GM10266 (cell line): ENCODE results near the gene ASIC1.

ENCODE experiments used
- DNase-seq: peaks from one replicate; pipeline ENCODE4 v3.0.0; 2012; ENCODE audit errors: extremely low spot score
- TF ChIP-seq, protein P1 (sequence below): IDR thresholded peaks from 2 replicates; pipeline ENCODE4 v1.5.1; 2012; ENCODE audit warnings: mild to moderate bottlenecking, low read depth; ENCODE audit not compliant: control insufficient read depth, insufficient read depth; ENCODE audit errors: missing control alignments

Gene ASIC1

DNA sequence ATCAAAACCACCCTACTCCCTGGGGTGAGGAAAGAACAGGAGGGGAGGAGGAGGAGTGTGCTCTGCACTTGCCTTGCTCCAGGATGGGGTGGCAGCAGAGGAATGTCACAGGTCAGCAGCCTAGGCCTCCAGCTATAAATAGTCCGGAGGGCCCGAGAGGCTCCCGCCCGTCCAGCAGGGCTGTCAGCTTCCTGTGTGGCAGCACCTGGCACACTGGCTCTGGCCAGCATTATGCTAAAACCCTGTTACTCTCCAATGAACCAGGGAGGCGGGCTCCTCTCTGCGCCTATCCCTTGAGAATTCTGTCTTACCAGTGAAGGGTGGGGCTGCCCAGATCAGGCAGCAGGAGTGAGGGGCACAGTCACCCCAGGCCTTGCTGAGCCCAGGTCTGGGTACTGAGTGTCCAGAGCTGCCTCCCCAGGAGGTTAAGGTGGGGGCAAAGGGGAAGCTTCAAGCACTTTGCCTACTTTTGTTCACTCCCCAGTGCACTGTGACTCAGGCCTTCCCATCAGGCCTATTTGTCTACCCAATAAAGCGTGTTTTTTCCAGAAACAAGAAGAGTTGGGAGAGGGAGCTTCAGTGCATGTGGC, 53.5 kb downstream of the ASIC1 start:
- TF ChIP-seq, protein P1, sequence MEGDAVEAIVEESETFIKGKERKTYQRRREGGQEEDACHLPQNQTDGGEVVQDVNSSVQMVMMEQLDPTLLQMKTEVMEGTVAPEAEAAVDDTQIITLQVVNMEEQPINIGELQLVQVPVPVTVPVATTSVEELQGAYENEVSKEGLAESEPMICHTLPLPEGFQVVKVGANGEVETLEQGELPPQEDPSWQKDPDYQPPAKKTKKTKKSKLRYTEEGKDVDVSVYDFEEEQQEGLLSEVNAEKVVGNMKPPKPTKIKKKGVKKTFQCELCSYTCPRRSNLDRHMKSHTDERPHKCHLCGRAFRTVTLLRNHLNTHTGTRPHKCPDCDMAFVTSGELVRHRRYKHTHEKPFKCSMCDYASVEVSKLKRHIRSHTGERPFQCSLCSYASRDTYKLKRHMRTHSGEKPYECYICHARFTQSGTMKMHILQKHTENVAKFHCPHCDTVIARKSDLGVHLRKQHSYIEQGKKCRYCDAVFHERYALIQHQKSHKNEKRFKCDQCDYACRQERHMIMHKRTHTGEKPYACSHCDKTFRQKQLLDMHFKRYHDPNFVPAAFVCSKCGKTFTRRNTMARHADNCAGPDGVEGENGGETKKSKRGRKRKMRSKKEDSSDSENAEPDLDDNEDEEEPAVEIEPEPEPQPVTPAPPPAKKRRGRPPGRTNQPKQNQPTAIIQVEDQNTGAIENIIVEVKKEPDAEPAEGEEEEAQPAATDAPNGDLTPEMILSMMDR = no peak
- no peak for DNase-seq

DNA sequence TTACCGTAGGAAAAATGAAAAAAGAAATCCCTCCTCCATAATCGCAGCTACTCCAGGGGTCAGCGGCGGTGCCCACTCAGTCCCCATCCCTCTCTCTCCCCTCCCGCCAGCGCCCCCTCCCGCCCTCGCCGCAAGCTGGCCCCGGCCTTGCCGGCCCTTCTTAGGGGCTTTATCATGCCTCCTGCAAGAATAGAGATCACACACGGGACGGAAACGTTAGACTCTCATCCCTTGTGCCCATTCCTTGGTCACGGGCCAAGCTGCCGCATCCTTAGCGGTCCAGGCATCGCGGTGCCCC, 53.9 kb downstream of the ASIC1 start:
- TF ChIP-seq, protein P1 = no peak
- DNase-seq = no peak

DNA sequence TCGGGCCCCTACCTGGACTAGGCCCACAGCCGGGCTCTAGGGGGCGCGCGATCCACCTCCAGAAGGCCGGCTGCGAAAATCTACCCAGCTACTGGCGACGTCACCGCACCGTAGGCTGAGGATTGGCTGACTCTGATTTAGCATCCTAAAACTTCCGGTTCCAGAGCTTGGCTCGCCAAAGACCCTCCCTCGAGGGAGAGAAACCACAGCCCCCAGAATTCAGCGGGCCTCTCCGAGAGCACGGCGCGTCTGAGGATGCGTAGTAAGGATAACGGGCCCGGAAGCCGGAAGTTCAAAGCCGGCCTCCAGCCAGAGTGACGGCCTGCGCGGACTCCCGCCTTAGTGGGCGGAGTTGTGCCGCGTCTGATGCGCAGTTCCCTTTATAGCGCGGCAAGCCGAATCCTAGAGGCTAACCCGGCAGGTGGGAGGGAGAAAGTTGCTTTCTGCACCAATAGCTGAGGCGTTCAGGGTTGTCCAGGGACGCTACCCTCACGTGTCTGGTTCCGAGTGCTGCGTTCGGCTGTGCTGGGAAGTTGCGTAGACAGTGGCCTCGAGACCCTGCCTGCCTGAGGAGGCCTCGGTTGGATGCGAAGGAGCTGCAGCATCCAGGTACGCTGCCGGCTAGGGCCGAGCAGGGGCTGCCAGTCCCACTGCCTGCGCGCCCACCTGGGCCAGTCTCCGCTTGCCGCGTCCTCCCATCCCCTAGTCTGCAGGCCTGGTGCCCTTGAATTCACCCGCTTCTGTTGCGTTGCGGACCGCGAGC, 54.5 kb downstream of the ASIC1 start, which contains the start of gene COX14:
COX14 (plus strand) TSS at position 544 of the 763 bp plus-strand sequence. CDS start 7,808 bp downstream, outside the sequence.
- TF ChIP-seq, protein P1 = peak; percentile 86
- DNase-seq = peak; percentile 92

DNA sequence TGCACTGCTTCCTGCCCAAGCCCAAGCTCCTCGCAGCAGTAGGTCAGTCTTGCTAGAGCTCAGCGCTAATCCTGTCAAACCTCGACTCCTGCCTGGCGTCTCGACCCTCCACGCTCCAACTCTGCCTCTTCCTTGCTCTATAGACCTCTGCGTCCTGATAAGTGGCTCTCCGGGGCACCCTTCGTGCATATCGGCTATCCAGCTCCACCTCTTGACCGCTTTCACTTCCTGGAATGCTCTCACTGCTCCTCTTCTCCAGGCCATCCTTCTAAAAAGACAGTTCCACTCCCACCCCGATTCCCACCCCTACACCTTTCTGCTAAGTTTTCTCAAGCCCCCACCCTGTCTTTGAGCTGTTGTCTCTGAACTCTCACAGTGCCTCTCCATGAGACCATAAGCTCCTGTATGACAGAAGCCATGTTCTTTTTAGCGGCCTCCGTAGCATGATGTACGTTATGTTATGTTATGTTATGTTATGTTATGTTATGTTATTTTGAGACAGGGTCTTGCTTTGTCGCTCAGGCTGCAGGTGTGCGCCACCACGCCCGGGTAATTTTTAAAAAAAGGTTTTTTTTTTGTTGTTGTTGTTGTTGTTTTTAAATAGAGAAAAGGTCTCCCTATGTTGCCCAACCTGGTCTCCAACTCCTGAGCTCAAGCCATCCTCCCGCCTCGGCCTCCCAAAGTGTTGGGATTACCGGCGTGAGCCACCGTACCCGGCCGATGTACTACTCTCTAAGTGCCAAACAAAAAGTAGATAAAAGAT, 55.2 kb downstream of the ASIC1 start:
- DNase-seq = peak; percentile 25
- TF ChIP-seq, protein P1 = no peak

DNA sequence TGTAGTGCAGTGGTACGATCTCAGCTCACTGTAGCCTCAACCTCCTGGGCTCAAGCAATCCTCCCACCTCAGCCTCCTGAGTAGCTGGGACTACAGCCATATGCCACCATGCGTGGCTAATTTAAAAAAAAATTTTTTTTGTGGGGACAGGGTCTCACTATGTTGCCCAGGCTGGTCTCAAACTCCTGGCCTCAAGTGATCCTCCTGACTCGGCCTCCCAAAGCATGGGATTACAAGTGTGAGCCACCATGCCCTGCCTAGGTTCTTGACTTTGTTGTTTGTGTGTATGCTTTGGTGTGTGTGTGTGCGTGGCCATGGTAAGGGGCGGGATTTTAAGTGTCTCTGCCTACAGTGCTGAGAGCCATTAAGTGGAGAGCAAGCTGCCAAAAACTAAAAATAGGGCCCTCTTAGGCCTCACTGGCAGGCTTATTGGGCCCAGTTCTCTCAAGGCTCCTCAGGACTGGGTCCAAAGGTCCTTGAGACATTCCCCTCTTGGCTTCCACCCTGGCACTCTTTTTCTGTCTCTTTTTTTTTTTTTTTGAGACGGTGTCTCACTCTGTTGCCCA, 59.7 kb downstream of the ASIC1 start:
- TF ChIP-seq, protein P1 = no peak
- DNase-seq = no peak

DNA sequence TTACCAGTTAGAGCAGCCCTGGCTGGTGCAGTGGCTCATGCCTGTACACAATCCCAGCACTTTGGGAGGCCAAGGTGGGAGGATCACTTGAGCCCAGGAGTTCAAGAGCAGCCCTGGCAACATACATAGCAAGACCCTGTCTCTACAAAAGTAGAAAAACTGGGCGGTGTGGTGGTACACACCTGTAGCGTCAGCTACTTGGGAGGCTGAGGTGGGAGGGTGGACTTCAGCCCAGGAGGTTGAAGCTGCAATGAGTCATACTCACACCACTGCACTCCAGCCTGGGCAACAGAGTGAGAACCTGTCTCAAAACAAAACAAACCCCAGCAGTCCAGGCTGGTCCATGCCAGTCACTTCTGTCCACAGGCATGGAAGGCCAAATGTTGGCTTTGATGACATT, 62.0 kb downstream of the ASIC1 start:
- TF ChIP-seq, protein P1 = no peak
- DNase-seq = no peak
